ENCODE results near the gene PRR16. TPM values are rescaled to one million over a fixed set of nuclear protein-coding genes. Genes with fewer than 3 reads are reported as not detected.

PRR16 gene
- total RNA-seq, 1 donor from 2014 or later: 18.3 TPM

GRCh38 chr5:120432861-120433260 is 31.2 kb upstream of the PRR16 start:
- Mint-ChIP-seq H3K27me3 (ENCODE audit: unreplicated experiment) (no peaks in the 10 kb centered on the region), H3K27ac (ENCODE audit: unreplicated experiment) (no peak overlapping the region), H3K36me3 (ENCODE audit: unreplicated experiment) (no peaks in the 10 kb centered on the region), H3K4me3 (ENCODE audit: unreplicated experiment) (no peak overlapping the region), H3K9me3 (ENCODE audit: unreplicated experiment) (peaks cover 30% of the 10 kb centered on the region), H3K4me1 (ENCODE audit: unreplicated experiment) (peaks cover 7% of the 10 kb centered on the region)
- DNase-seq (ENCODE audit: extremely low spot score, unreplicated experiment): no peak
- TF ChIP-seq, protein P1, sequence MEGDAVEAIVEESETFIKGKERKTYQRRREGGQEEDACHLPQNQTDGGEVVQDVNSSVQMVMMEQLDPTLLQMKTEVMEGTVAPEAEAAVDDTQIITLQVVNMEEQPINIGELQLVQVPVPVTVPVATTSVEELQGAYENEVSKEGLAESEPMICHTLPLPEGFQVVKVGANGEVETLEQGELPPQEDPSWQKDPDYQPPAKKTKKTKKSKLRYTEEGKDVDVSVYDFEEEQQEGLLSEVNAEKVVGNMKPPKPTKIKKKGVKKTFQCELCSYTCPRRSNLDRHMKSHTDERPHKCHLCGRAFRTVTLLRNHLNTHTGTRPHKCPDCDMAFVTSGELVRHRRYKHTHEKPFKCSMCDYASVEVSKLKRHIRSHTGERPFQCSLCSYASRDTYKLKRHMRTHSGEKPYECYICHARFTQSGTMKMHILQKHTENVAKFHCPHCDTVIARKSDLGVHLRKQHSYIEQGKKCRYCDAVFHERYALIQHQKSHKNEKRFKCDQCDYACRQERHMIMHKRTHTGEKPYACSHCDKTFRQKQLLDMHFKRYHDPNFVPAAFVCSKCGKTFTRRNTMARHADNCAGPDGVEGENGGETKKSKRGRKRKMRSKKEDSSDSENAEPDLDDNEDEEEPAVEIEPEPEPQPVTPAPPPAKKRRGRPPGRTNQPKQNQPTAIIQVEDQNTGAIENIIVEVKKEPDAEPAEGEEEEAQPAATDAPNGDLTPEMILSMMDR (IDR thresholded peaks at IDR 0.05): no peak

DNA sequence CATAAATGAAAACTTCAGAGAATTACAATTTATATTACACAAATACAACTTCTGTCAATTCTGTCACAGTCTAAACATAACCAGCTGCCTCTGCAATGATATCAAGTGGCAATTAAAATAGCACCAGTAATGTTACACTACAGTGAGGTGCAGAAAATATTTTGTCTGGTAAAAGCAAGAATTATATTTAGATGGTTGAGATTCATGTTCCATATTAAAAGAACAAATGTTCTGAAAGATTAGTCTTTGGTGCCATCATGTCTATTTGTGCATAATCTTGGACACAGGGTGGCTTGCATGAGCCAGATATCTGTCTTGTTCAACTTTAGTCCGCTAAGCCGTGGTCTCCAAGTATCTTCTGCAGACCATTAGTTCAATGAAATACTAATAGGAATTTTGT is 29.0 kb upstream of the PRR16 start:
- no peaks in the 10 kb centered on the region for H3K27me3 Mint-ChIP-seq (ENCODE audit: unreplicated experiment)
- H3K4me1 Mint-ChIP-seq (ENCODE audit: unreplicated experiment): peaks cover 7% of the 10 kb centered on the region
- H3K36me3 Mint-ChIP-seq (ENCODE audit: unreplicated experiment): no peaks in the 10 kb centered on the region
- no peak for DNase-seq (ENCODE audit: extremely low spot score, unreplicated experiment)
- H3K27ac Mint-ChIP-seq (ENCODE audit: unreplicated experiment): no peak overlapping the region
- H3K4me3 Mint-ChIP-seq (ENCODE audit: unreplicated experiment): no peak overlapping the region
- H3K9me3 Mint-ChIP-seq (ENCODE audit: unreplicated experiment): peaks cover 18% of the 10 kb centered on the region
- TF ChIP-seq, protein P1 (IDR thresholded peaks at IDR 0.05): no peak

DNA sequence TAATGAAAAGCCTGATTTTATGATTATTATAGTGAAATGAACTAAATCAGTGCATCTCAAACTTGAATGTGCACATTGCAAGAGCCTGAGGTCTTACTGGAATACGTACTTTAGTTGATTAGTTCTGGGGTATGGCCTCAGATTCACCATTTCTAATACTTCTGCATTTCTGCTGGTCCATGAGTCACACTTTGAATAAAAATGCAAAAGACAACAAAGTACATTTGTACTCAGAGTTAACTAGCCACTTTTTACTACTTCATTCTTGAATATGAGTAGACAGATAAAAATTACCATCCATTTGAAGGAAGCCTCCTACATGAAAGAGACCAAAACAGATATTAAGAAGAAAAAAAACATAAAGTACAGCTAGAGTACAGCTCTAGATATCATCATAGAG is 27.1 kb upstream of the PRR16 start:
- Mint-ChIP-seq H3K4me3 (ENCODE audit: unreplicated experiment) (no peak overlapping the region), H3K4me1 (ENCODE audit: unreplicated experiment) (peaks cover 7% of the 10 kb centered on the region), H3K36me3 (ENCODE audit: unreplicated experiment) (no peaks in the 10 kb centered on the region), H3K27ac (ENCODE audit: unreplicated experiment) (no peak overlapping the region), H3K9me3 (ENCODE audit: unreplicated experiment) (peaks cover 3% of the 10 kb centered on the region), H3K27me3 (ENCODE audit: unreplicated experiment) (no peaks in the 10 kb centered on the region)
- no peak for DNase-seq (ENCODE audit: extremely low spot score, unreplicated experiment)
- TF ChIP-seq, protein P1 (IDR thresholded peaks at IDR 0.05): no peak

DNA sequence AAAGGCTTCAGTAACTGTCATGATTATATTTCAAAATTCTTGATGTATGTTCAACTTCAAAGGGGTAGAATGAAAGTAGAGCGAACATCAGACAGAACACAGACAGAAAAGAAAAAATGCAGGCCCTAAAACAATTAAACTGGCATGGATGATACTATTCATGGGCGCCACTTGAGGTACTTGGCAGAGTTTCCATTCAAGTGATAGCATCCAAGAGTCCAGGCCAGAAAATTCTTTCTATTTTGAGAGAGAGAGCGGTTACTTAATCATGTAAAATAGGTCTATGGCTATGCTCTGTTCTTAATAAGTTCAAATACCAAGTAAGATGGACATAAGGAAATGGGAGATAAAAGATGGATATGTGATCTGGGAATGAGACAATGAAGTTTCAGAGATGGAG is 21.4 kb upstream of the PRR16 start:
- H3K4me3 Mint-ChIP-seq (ENCODE audit: unreplicated experiment): no peak overlapping the region
- no peak for DNase-seq (ENCODE audit: extremely low spot score, unreplicated experiment)

DNA sequence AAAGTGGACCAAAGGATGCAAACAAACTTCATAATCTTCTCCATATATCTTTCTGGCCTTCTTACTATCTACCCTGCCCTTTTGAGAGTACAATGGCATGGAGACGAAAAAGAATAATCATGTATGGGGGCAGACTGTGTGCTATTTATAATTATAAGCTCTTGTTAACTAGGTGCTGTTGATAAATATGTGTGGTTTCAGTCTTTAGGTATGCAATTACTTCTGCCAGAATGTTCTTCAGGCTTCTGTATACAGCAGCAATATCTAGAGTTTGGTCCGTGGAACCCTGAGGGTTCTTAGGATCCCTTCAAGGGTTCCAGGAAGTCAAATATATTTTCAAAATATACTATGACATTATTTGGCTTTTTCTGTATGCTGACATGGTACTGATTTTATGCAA is 20.5 kb upstream of the PRR16 start:
- no peak overlapping the region for H3K27ac Mint-ChIP-seq (ENCODE audit: unreplicated experiment)

More for the DNA sequence above, 21.4 kb upstream of the PRR16 start:
- H3K27me3 Mint-ChIP-seq (ENCODE audit: unreplicated experiment): no peaks in the 10 kb centered on the region
- TF ChIP-seq, protein P1 (IDR thresholded peaks at IDR 0.05): no peak
- H3K36me3 Mint-ChIP-seq (ENCODE audit: unreplicated experiment): no peaks in the 10 kb centered on the region
- H3K9me3 Mint-ChIP-seq (ENCODE audit: unreplicated experiment): no peaks in the 10 kb centered on the region
- H3K27ac Mint-ChIP-seq (ENCODE audit: unreplicated experiment): no peak overlapping the region
- peaks cover 26% of the 10 kb centered on the region for H3K4me1 Mint-ChIP-seq (ENCODE audit: unreplicated experiment)

More for the DNA sequence above, 20.5 kb upstream of the PRR16 start:
- Mint-ChIP-seq H3K4me3 (ENCODE audit: unreplicated experiment) (no peak overlapping the region), H3K4me1 (ENCODE audit: unreplicated experiment) (peaks cover 34% of the 10 kb centered on the region), H3K27me3 (ENCODE audit: unreplicated experiment) (no peaks in the 10 kb centered on the region), H3K36me3 (ENCODE audit: unreplicated experiment) (no peaks in the 10 kb centered on the region), H3K9me3 (ENCODE audit: unreplicated experiment) (no peaks in the 10 kb centered on the region)
- DNase-seq (ENCODE audit: extremely low spot score, unreplicated experiment): no peak
- TF ChIP-seq, protein P1 (IDR thresholded peaks at IDR 0.05): no peak
